ENCODE measurements around the gene THOC2. TPM values are rescaled to one million over a fixed set of nuclear protein-coding genes. Genes with fewer than 3 reads are reported as not detected.
A peak's percentile ranks its signal among the peaks of the same experiment; 100 is the strongest.
"Not testable (repeated sequence)": the region's sequence is repeated elsewhere in the genome, so short reads cannot be mapped to it uniquely, and the experiment has no call there.

Gene THOC2
- total RNA-seq: 66.5 and 73.4 TPM in 2 replicates
- long read RNA-seq, partial matches to known transcripts: 280 of 316 reads
- long read RNA-seq, other reads (novel, unspliced or antisense): 36 of 316 reads

GRCh38 chrX:123732670-123733363 is at the start of gene THOC2:
TSS of gene THOC2 (minus strand) at chrX:123733052. CDS start at chrX:123733022, 30 bp downstream.
- Mint-ChIP-seq H3K27ac (ENCODE audit: unreplicated experiment) (peak within 1 kb of the TSS; percentile 96), H3K27me3 (ENCODE audit: unreplicated experiment) (no peaks in the 10 kb centered on the region), H3K4me1 (ENCODE audit: unreplicated experiment) (peaks cover 21% of the 10 kb centered on the region), H3K4me3 (ENCODE audit: unreplicated experiment) (peak within 1 kb of the TSS; percentile 93), H3K9me3 (ENCODE audit: unreplicated experiment) (peaks cover 3% of the 10 kb centered on the region), H3K36me3 (ENCODE audit: unreplicated experiment) (no peaks in the 10 kb centered on the region)
- TF ChIP-seq CTCF (IDR thresholded peaks at IDR 0.05): peak; percentile 42
- DNase-seq (ENCODE audit: extremely low spot score, unreplicated experiment): peak; percentile 92

GRCh38 chrX:123781786-123782185 is 48.9 kb upstream of the THOC2 start:
- H3K9me3 Mint-ChIP-seq (ENCODE audit: unreplicated experiment); H3K4me1 Mint-ChIP-seq (ENCODE audit: unreplicated experiment); DNase-seq (ENCODE audit: extremely low spot score, unreplicated experiment); H3K36me3 Mint-ChIP-seq (ENCODE audit: unreplicated experiment); H3K27ac Mint-ChIP-seq (ENCODE audit: unreplicated experiment); H3K27me3 Mint-ChIP-seq (ENCODE audit: unreplicated experiment); H3K4me3 Mint-ChIP-seq (ENCODE audit: unreplicated experiment): not testable (repeated sequence)

- H3K36me3 Mint-ChIP-seq (ENCODE audit: unreplicated experiment): no peaks in the 10 kb centered on the region
- H3K4me1 Mint-ChIP-seq (ENCODE audit: unreplicated experiment): no peaks in the 10 kb centered on the region
- no peaks in the 10 kb centered on the region for H3K27me3 Mint-ChIP-seq (ENCODE audit: unreplicated experiment)
- no peak for TF ChIP-seq CTCF (IDR thresholded peaks at IDR 0.05)
- H3K9me3 Mint-ChIP-seq (ENCODE audit: unreplicated experiment): no peaks in the 10 kb centered on the region
- no peak for DNase-seq (ENCODE audit: extremely low spot score, unreplicated experiment)
- no peak overlapping the region for H3K27ac Mint-ChIP-seq (ENCODE audit: unreplicated experiment)
- H3K4me3 Mint-ChIP-seq (ENCODE audit: unreplicated experiment): no peak overlapping the region
These were observed 47.1 kb upstream of the THOC2 start for GRCh38 chrX:123779908-123780396.

GRCh38 chrX:123773258-123773988 is 40.6 kb upstream of the THOC2 start:
- Mint-ChIP-seq H3K9me3 (ENCODE audit: unreplicated experiment) (peaks cover 12% of the 10 kb centered on the region), H3K36me3 (ENCODE audit: unreplicated experiment) (no peaks in the 10 kb centered on the region), H3K4me3 (ENCODE audit: unreplicated experiment) (no peak overlapping the region), H3K27ac (ENCODE audit: unreplicated experiment) (no peak overlapping the region), H3K4me1 (ENCODE audit: unreplicated experiment) (no peaks in the 10 kb centered on the region), H3K27me3 (ENCODE audit: unreplicated experiment) (no peaks in the 10 kb centered on the region)
- no peak for TF ChIP-seq CTCF (IDR thresholded peaks at IDR 0.05)
- DNase-seq (ENCODE audit: extremely low spot score, unreplicated experiment): no peak

GRCh38 chrX:123771449-123772064 is 38.7 kb upstream of the THOC2 start:
- Mint-ChIP-seq H3K9me3 (ENCODE audit: unreplicated experiment) (peaks cover 12% of the 10 kb centered on the region), H3K4me3 (ENCODE audit: unreplicated experiment) (no peak overlapping the region), H3K27ac (ENCODE audit: unreplicated experiment) (no peak overlapping the region), H3K4me1 (ENCODE audit: unreplicated experiment) (no peaks in the 10 kb centered on the region), H3K27me3 (ENCODE audit: unreplicated experiment) (no peaks in the 10 kb centered on the region), H3K36me3 (ENCODE audit: unreplicated experiment) (no peaks in the 10 kb centered on the region)
- DNase-seq (ENCODE audit: extremely low spot score, unreplicated experiment): peak; percentile 6
- no peak for TF ChIP-seq CTCF (IDR thresholded peaks at IDR 0.05)

All from osteocyte (in vitro differentiated cells).